Aortic smooth muscle cell (primary cell): ENCODE data around the gene ROBO1. TPM values are rescaled to one million over a fixed set of nuclear protein-coding genes. Genes with fewer than 3 reads are reported as not detected.

Experiments used
- total RNA-seq: library from RNA; depleted of rRNA; stranded (reverse); fragments of >200 nt; gene quantifications from 2 replicates; pipeline ENCODE4 v1.2.3, GENCODE V29; 2014

ROBO1 gene
- total RNA-seq, result 53.9 and 55.9 TPM in 2 replicates

GRCh38 chr3:79767905-79768267 lies at the start of gene ROBO1:
Gene ROBO1, minus strand, starts transcription at chr3:79767998.

